BE2C (cell line): ENCODE measurements around the gene SLFN13.
"Not testable (repeated sequence)": the region's sequence is repeated elsewhere in the genome, so short reads cannot be mapped to it uniquely, and the experiment has no call there.

Source experiments
- DNase-seq: peaks from one replicate; pipeline ENCODE4 v3.0.0-alpha.2; 2020
- H3K27me3 ChIP-seq: fragments of 250-450 bp; sonication (Bioruptor Pico); 2 replicates; pipeline ENCODE4 v1.5.1; 2020; ENCODE audit warnings: mild to moderate bottlenecking
- H3K36me3 ChIP-seq: fragments of 250-450 bp; sonication (Bioruptor Pico); 2 replicates; pipeline ENCODE4 v1.5.1; 2020; ENCODE audit warnings: mild to moderate bottlenecking
- H3K4me1 ChIP-seq: fragments of 250-450 bp; sonication (Bioruptor Pico); 2 replicates; pipeline ENCODE4 v1.5.1; 2020
- H3K4me3 ChIP-seq: 2 replicates; pipeline ENCODE4 v1.5.1; 2011; ENCODE audit warnings: low read depth, low read length
- H3K9me3 ChIP-seq: fragments of 250-450 bp; sonication (Bioruptor Pico); 2 replicates; pipeline ENCODE4 v1.5.1; 2020
- TF ChIP-seq, protein P1 (sequence below): IDR thresholded peaks from 2 replicates; pipeline ENCODE4 v1.5.1; 2012; ENCODE audit warnings: mild to moderate bottlenecking, low read depth, low read length

Gene SLFN13

GRCh38 chr17:35467824-35468223, 19.3 kb upstream of the SLFN13 start:
- H3K36me3 ChIP-seq: no peaks in the 10 kb centered on the region
- H3K4me1 ChIP-seq: no peaks in the 10 kb centered on the region
- H3K27me3 ChIP-seq: peaks cover 17% of the 10 kb centered on the region
- no peak overlapping the region for H3K4me3 ChIP-seq
- DNase-seq: no peak
- H3K9me3 ChIP-seq: no peaks in the 10 kb centered on the region
- TF ChIP-seq, protein P1, sequence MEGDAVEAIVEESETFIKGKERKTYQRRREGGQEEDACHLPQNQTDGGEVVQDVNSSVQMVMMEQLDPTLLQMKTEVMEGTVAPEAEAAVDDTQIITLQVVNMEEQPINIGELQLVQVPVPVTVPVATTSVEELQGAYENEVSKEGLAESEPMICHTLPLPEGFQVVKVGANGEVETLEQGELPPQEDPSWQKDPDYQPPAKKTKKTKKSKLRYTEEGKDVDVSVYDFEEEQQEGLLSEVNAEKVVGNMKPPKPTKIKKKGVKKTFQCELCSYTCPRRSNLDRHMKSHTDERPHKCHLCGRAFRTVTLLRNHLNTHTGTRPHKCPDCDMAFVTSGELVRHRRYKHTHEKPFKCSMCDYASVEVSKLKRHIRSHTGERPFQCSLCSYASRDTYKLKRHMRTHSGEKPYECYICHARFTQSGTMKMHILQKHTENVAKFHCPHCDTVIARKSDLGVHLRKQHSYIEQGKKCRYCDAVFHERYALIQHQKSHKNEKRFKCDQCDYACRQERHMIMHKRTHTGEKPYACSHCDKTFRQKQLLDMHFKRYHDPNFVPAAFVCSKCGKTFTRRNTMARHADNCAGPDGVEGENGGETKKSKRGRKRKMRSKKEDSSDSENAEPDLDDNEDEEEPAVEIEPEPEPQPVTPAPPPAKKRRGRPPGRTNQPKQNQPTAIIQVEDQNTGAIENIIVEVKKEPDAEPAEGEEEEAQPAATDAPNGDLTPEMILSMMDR: no peak

DNA sequence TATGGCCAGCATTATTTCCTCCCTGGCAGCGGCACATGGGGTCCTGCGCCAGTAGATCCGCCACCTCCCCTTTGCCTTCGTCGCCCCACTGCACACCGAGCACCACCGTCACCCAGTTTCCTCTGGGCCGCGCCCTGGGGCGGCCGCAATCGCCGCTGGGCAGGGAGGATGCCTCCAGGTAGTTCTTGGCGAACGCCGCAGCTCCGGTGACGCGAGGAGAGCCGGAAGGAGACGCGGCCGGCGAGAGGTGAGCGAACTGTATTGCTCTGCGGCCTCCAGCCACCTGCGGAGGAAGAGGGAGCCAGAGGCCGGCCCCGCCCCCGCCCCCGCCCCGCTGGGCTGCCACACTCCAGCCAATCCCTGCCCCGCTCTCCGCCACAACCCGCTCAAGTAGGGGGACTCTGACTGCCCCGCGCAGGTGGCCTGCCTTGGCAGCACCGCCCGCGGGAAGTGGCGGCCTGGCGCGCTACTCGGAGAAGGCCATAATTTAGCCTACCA, 11.8 kb upstream of the SLFN13 start:
- Histone ChIP-seq H3K4me3 (no peak overlapping the region), H3K4me1 (no peaks in the 10 kb centered on the region), H3K27me3 (peaks cover 60% of the 10 kb centered on the region), H3K9me3 (no peaks in the 10 kb centered on the region), H3K36me3 (no peaks in the 10 kb centered on the region)
- TF ChIP-seq, protein P1: no peak
- DNase-seq: peak; percentile 17

- DNase-seq, H3K9me3 ChIP-seq, H3K36me3 ChIP-seq, H3K4me3 ChIP-seq, H3K4me1 ChIP-seq: not testable (repeated sequence)
- H3K27me3 ChIP-seq: peaks cover 57% of the 10 kb centered on the region
Measured at GRCh38 chr17:35454035-35454434, 5.5 kb upstream of the SLFN13 start.

DNA sequence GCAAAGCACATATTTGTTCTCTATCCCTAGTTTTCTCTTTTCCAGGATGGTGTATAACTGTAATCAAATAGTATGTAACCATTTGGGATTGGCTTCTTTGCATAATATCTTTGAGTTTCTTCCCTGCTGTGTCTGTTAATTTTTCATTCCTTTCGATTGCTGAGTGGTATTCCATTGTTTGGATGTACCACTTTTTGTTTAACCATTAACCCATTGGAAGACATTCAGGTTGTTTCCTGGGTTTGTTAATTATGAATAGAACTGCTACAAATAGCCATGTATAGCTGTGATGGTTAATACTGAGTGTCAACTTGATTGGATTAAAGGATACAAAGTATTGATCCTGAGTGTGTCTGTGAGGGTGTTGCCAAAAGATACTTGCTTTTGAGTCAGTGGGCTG, 4.6 kb upstream of the SLFN13 start:
- no peak for DNase-seq
- TF ChIP-seq, protein P1: no peak
- Histone ChIP-seq H3K36me3 (no peaks in the 10 kb centered on the region), H3K4me3 (no peak overlapping the region), H3K4me1 (no peaks in the 10 kb centered on the region), H3K27me3 (peaks cover 57% of the 10 kb centered on the region), H3K9me3 (no peaks in the 10 kb centered on the region; the same call in 1 of the 2 replicates)

DNA sequence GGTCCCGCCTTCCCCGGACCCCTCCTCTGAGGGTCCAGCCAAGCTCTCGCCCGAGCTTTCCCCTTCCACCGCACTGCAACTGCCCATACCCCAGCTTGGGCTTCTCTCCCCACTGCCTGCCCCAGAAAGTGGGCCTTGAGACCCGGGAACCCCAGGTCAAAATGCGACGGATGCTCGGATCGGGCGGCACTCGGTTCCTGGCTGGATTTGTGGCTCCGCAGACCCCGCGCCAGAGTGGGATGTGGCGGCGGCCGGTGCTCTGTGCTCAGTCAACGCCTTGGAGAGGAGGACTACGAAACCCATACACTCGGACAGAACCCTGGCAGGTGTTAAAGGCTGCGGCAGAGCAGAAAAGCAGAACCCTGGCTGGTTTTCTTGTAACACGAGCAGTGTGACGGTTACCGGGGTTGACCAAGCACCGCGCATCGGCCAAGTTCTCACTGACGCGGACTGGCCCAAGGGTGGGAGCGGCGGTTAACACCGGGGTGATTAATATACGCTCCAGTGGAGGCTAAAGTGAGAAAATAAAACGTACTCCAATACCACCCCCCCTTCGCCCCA, 885 bp upstream of the SLFN13 start:
- peaks cover 82% of the 10 kb centered on the region for H3K27me3 ChIP-seq
- TF ChIP-seq, protein P1: no peak
- DNase-seq: no peak
- no peaks in the 10 kb centered on the region for H3K4me1 ChIP-seq
- H3K36me3 ChIP-seq: no peaks in the 10 kb centered on the region
- no peak overlapping the region for H3K4me3 ChIP-seq
- H3K9me3 ChIP-seq: no peaks in the 10 kb centered on the region; the same call in 1 of the 2 replicates

DNA sequence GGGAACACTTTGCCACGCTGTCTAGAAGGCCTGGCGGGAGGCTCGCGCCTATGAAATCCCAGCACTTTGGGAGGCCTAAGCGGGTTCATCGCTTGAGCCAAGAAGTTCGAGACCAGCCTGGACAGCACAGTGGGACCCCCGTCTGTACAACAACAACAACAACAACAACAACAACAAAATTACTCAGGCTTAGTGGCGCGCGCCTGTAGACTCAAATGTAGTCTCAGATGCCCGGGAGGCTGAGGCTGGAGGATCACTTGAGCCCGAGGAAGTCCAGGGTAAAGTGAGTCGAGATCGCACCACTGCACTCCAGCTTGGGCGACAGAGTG, 297 bp upstream of the SLFN13 start:
- Histone ChIP-seq H3K9me3 (no peaks in the 10 kb centered on the region; the same call in 1 of the 2 replicates), H3K27me3 (peaks cover 88% of the 10 kb centered on the region), H3K4me3 (no peak overlapping the region), H3K4me1 (no peaks in the 10 kb centered on the region), H3K36me3 (no peaks in the 10 kb centered on the region)
- TF ChIP-seq, protein P1: no peak
- DNase-seq: no peak
